Measurements from ENCODE around the gene NR2F6.

DNA sequence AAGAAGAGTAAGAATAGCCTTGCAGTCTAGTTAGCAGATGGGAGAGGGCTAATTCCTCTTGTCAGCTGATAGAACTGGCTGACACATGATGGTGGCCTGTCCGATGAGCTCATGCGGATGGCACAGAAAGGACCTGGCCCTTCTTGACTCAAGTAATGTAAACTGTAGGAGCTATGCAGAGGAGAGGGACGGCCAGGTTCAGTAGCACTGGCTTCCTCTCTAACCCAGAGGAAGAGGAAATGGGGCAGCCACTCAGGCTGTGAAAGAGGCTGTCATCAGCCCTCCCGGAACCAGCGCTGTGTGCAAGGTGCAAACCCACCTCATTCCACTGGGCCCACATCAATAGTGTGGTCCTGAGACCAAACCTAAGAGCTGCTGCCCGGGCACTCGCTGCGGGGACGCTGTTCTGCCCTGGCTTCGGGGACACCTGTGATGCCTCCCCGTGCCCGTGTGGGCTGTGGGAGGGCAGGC lies 61.3 kb downstream of the NR2F6 start:
- TF ChIP-seq, protein P1, sequence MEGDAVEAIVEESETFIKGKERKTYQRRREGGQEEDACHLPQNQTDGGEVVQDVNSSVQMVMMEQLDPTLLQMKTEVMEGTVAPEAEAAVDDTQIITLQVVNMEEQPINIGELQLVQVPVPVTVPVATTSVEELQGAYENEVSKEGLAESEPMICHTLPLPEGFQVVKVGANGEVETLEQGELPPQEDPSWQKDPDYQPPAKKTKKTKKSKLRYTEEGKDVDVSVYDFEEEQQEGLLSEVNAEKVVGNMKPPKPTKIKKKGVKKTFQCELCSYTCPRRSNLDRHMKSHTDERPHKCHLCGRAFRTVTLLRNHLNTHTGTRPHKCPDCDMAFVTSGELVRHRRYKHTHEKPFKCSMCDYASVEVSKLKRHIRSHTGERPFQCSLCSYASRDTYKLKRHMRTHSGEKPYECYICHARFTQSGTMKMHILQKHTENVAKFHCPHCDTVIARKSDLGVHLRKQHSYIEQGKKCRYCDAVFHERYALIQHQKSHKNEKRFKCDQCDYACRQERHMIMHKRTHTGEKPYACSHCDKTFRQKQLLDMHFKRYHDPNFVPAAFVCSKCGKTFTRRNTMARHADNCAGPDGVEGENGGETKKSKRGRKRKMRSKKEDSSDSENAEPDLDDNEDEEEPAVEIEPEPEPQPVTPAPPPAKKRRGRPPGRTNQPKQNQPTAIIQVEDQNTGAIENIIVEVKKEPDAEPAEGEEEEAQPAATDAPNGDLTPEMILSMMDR (IDR thresholded peaks at IDR 0.05; ENCODE audit: insufficient read depth, low read depth, low read length): no peak
- no peak for TF ChIP-seq EZH2 (IDR thresholded peaks at IDR 0.05; ENCODE audit: insufficient read depth, low read length)

Measured in astrocyte (in vitro differentiated cells and primary cell).